HG03442 (cell line): ENCODE measurements around the gene WIPI1.
"Not testable (repeated sequence)": the region's sequence is repeated elsewhere in the genome, so short reads cannot be mapped to it uniquely, and the experiment has no call there.

ENCODE experiments used
- ATAC-seq: cut with Tn5 transposase; IDR thresholded peaks from one replicate; pipeline ENCODE4 v1.9.1; 2021; ENCODE audit warnings: mild to moderate bottlenecking, moderate library complexity; ENCODE audit not compliant: unreplicated experiment

The WIPI1 gene

GRCh38 chr17:68457168-68457538 is at the start of gene WIPI1:
Gene WIPI1 (minus strand): TSS chr17:68457496. CDS start chr17:68457421, 75 bp downstream.
- peak; percentile 22 for ATAC-seq

GRCh38 chr17:68505951-68506350 is 48.7 kb upstream of the WIPI1 start:
- ATAC-seq = no peak

GRCh38 chr17:68501074-68501473 is 43.8 kb upstream of the WIPI1 start:
- no peak for ATAC-seq

GRCh38 chr17:68499587-68499986 is 42.3 kb upstream of the WIPI1 start:
- ATAC-seq = no peak

- ATAC-seq = peak; percentile 15
These were observed 41.4 kb upstream of the WIPI1 start for GRCh38 chr17:68498479-68499326.

GRCh38 chr17:68497885-68498319 is 40.6 kb upstream of the WIPI1 start:
- ATAC-seq = peak; percentile 90

- no peak for ATAC-seq
These were observed 37.8 kb upstream of the WIPI1 start for GRCh38 chr17:68495081-68495480.

GRCh38 chr17:68492394-68493054 is 35.2 kb upstream of the WIPI1 start:
- ATAC-seq = not testable (repeated sequence)

- no peak for ATAC-seq
These were observed 34.3 kb upstream of the WIPI1 start for GRCh38 chr17:68491381-68492231.

GRCh38 chr17:68489919-68490318 is 32.6 kb upstream of the WIPI1 start:
- no peak for ATAC-seq

GRCh38 chr17:68484458-68484857 is 27.2 kb upstream of the WIPI1 start:
- ATAC-seq = no peak

GRCh38 chr17:68482576-68483041 is 25.3 kb upstream of the WIPI1 start:
- ATAC-seq = no peak

GRCh38 chr17:68480885-68481284 is 23.6 kb upstream of the WIPI1 start:
- no peak for ATAC-seq

- ATAC-seq = no peak
These were observed 13.7 kb upstream of the WIPI1 start for GRCh38 chr17:68470961-68471360.

- ATAC-seq = no peak
These were observed 11.5 kb upstream of the WIPI1 start for GRCh38 chr17:68468788-68469187.

- ATAC-seq = no peak
These were observed 11.0 kb upstream of the WIPI1 start for GRCh38 chr17:68468334-68468733.

- no peak for ATAC-seq
These were observed 6.1 kb upstream of the WIPI1 start for GRCh38 chr17:68463211-68464019.

- ATAC-seq = peak; percentile 33
These were observed 5.3 kb upstream of the WIPI1 start for GRCh38 chr17:68462381-68463210.

- no peak for ATAC-seq
These were observed 4.3 kb upstream of the WIPI1 start for GRCh38 chr17:68461589-68461988.
